Astrocyte (in vitro differentiated cells and primary cell): Measurements from ENCODE around the gene RAB22A. TPM values are rescaled to one million over a fixed set of nuclear protein-coding genes. Genes with fewer than 3 reads are reported as not detected.
A peak's percentile ranks its signal among the peaks of the same experiment; 100 is the strongest.

ENCODE experiments used
- DNase-seq: peaks from one replicate; pipeline ENCODE4 v3.0.0-alpha.2; 2010; ENCODE audit warnings: low read depth
- FAIRE-seq: peaks from 2 replicates; lab custom pipeline; 2011; peaks lifted over from hg19 to GRCh38; lab: Jason Lieb, UNC
- H2AFZ ChIP-seq: 2 replicates; pipeline ENCODE4 v1.6.0; 2012; ENCODE audit warnings: low read depth, low read length, inconsistent platforms
- H3K27ac ChIP-seq: 2 replicates; pipeline ENCODE4 v1.5.1; 2011; ENCODE audit warnings: low read depth, low read length, inconsistent platforms
- H3K27me3 ChIP-seq: 2 replicates; pipeline ENCODE4 v1.6.0; 2011; ENCODE audit warnings: low read length, inconsistent platforms; ENCODE audit not compliant: insufficient read depth
- H3K36me3 ChIP-seq: 2 replicates; pipeline ENCODE4 v1.5.1; 2011; ENCODE audit warnings: low read length, inconsistent platforms; ENCODE audit not compliant: insufficient read depth
- H3K4me1 ChIP-seq: 2 replicates; pipeline ENCODE4 v1.5.1; 2011; ENCODE audit warnings: low read length, inconsistent platforms; ENCODE audit not compliant: insufficient read depth
- H3K4me2 ChIP-seq: 2 replicates; pipeline ENCODE4 v1.6.0; 2012; ENCODE audit warnings: low read length, inconsistent platforms
- H3K4me3 ChIP-seq: 2 replicates; pipeline ENCODE4 v1.5.1; 2011; ENCODE audit warnings: low read depth, mild to moderate bottlenecking, low read length, inconsistent platforms; ENCODE audit not compliant: insufficient read depth
- H3K79me2 ChIP-seq: 2 replicates; pipeline ENCODE4 v1.6.0; 2012; ENCODE audit warnings: mild to moderate bottlenecking, low read length, inconsistent platforms; ENCODE audit not compliant: insufficient read depth
- H3K9ac ChIP-seq: 2 replicates; pipeline ENCODE4 v1.6.0; 2012; ENCODE audit warnings: mild to moderate bottlenecking, low read length, inconsistent platforms
- H3K9me3 ChIP-seq: 2 replicates; pipeline ENCODE4 v1.5.1; 2012; ENCODE audit warnings: low read depth, mild to moderate bottlenecking, low read length, inconsistent platforms; ENCODE audit not compliant: insufficient read depth
- H4K20me1 ChIP-seq: 2 replicates; pipeline ENCODE4 v1.6.0; 2012; ENCODE audit warnings: low read length, inconsistent platforms; ENCODE audit not compliant: insufficient read depth
- H3K27ac Mint-ChIP-seq: one replicate; pipeline ENCODE4 v1.8.0; 2021; ENCODE audit warnings: mild to moderate bottlenecking, mixed read lengths; ENCODE audit not compliant: unreplicated experiment
- H3K27me3 Mint-ChIP-seq: one replicate; pipeline ENCODE4 v1.8.0; 2021; ENCODE audit warnings: low read depth, mixed read lengths; ENCODE audit not compliant: unreplicated experiment
- H3K36me3 Mint-ChIP-seq: one replicate; pipeline ENCODE4 v1.8.0; 2021; ENCODE audit warnings: low read depth, mixed read lengths; ENCODE audit not compliant: unreplicated experiment
- H3K4me1 Mint-ChIP-seq: one replicate; pipeline ENCODE4 v1.8.0; 2021; ENCODE audit warnings: low read depth, mixed read lengths; ENCODE audit not compliant: unreplicated experiment
- H3K4me3 Mint-ChIP-seq: one replicate; pipeline ENCODE4 v1.8.0; 2021; ENCODE audit warnings: mild to moderate bottlenecking, moderate library complexity, mixed read lengths; ENCODE audit not compliant: unreplicated experiment
- H3K9me3 Mint-ChIP-seq: one replicate; pipeline ENCODE4 v1.8.0; 2021; ENCODE audit warnings: mild to moderate bottlenecking, mixed read lengths; ENCODE audit not compliant: unreplicated experiment
- CTCF ChIP-seq: IDR thresholded peaks from 2 replicates; pipeline ENCODE4 v1.5.1; 2011; ENCODE audit warnings: low read depth, mild to moderate bottlenecking, inconsistent platforms, low read length, moderate library complexity; ENCODE audit not compliant: insufficient read depth
- EZH2 ChIP-seq: IDR thresholded peaks from 2 replicates; pipeline ENCODE4 v1.6.1; 2012; ENCODE audit warnings: mild to moderate bottlenecking, low read length, inconsistent platforms; ENCODE audit not compliant: insufficient read depth
- total RNA-seq: library from RNA; stranded (reverse); gene quantifications from 2 replicates; pipeline ENCODE4 v1.2.1, GENCODE V29; 2021

Gene RAB22A
- total RNA-seq, 1 donor from 2014 or later: 16.6 TPM

DNA sequence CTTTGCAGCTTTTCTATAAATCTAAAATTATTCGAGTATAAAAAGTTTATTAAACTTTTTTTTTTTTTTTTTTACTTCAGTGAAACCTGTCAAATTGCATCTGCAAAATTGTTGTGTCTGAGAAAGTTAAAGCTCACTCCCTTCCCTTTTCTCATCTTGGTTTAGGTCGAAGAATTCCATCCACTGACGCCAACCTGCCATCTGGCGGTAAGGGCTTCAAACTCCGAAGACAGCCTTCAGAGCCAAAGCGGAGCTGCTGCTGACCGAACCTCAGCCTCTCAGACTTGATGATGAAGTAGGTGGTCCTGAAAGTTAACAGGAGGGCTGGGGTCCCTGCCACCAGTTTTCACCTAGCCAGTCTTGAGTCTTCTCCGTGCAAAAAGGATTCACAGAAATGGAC is 49.9 kb downstream of the RAB22A start:
- no peak overlapping the region for H3K4me3 Mint-ChIP-seq
- Histone ChIP-seq H3K79me2 (no peaks in the 10 kb centered on the region), H3K4me1 (no peaks in the 10 kb centered on the region), H3K9ac (no peak overlapping the region), H3K36me3 (peaks cover 28% of the 10 kb centered on the region), H4K20me1 (peaks cover 3% of the 10 kb centered on the region), H3K9me3 (no peaks in the 10 kb centered on the region), H3K27ac (no peak overlapping the region), H2AFZ (no peak overlapping the region), H3K27me3 (no peaks in the 10 kb centered on the region), H3K4me2 (no peak overlapping the region), H3K4me3 (no peak overlapping the region)
- no peaks in the 10 kb centered on the region for H3K27me3 Mint-ChIP-seq
- no peak overlapping the region for H3K27ac Mint-ChIP-seq
- no peak for FAIRE-seq
- no peaks in the 10 kb centered on the region for H3K4me1 Mint-ChIP-seq
- DNase-seq: no peak
- TF ChIP-seq CTCF (no peak), EZH2 (no peak)
- H3K36me3 Mint-ChIP-seq: peaks cover 9% of the 10 kb centered on the region
- H3K9me3 Mint-ChIP-seq: no peaks in the 10 kb centered on the region

DNA sequence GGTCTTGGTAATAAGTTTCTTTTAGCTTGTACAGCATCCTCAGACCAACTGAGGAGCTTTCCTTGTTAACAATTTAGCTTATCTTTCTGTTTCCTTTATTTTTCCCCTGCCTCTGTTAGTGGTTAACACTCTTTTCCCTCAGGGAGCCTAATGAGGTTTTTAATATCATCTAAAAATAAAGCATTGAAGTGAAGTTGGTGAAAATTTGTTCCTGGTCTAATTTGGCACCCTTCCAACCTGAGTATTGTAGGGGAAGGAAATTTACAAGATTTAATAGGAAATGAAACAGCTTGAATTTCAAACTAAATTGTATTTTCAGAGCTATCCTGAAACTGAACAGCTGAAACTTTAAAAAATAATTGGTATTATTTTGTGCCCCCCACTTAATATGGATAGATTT is 51.4 kb downstream of the RAB22A start:
- Histone ChIP-seq H3K36me3 (peaks cover 33% of the 10 kb centered on the region), H3K27ac (peak overlapping the region; percentile 21), H4K20me1 (peaks cover 3% of the 10 kb centered on the region), H3K4me2 (no peak overlapping the region), H2AFZ (no peak overlapping the region), H3K9me3 (no peaks in the 10 kb centered on the region), H3K4me3 (no peak overlapping the region), H3K79me2 (no peaks in the 10 kb centered on the region), H3K4me1 (no peaks in the 10 kb centered on the region), H3K27me3 (no peaks in the 10 kb centered on the region), H3K9ac (no peak overlapping the region)
- Mint-ChIP-seq H3K36me3 (peaks cover 4% of the 10 kb centered on the region), H3K4me1 (peaks cover 2% of the 10 kb centered on the region), H3K27me3 (no peaks in the 10 kb centered on the region), H3K27ac (no peak overlapping the region), H3K4me3 (no peak overlapping the region), H3K9me3 (no peaks in the 10 kb centered on the region)
- no peak for DNase-seq
- TF ChIP-seq EZH2 (no peak), CTCF (no peak)
- no peak for FAIRE-seq

DNA sequence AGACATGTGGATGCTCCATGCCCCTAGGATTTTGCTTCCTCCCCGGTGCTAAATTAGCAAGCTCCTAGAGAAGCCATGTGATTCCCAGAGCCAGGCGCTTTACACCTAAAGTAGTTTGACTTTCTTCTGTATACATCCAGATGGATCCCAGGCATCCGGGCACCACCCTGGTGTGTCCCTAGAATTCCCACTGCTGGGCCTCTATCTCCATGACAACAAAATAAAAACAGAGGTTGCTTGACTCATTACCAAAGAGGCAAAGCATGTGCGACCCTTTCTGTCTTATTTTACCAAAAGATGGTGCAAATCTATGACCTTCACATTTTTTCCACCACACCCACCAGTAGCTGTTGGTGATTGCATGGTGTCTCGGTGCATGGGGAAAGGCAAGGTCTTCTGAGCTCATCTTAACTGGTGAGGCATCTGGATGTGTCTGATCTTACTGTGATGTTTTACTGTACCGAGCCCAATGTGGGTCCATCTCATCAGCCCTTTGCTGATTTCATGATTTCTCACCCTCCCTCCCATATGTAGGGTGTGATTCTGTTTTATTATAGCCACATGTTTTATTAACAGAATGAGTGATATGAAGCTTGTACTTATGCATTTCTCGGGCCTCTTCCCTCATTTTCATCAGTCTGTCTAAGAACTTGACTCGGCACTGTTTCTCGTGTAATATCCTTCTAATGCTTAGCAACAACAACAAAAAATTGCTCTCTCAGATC is 52.1 kb downstream of the RAB22A start:
- TF ChIP-seq EZH2: no peak
- no peak for TF ChIP-seq CTCF
- H3K36me3 Mint-ChIP-seq: peaks cover 4% of the 10 kb centered on the region
- no peak overlapping the region for H3K4me3 Mint-ChIP-seq
- Histone ChIP-seq H3K36me3 (peaks cover 33% of the 10 kb centered on the region), H3K4me2 (no peak overlapping the region), H3K9ac (peak overlapping the region; percentile 8), H3K27ac (peak overlapping the region; percentile 59), H4K20me1 (peaks cover 3% of the 10 kb centered on the region), H3K9me3 (no peaks in the 10 kb centered on the region), H2AFZ (no peak overlapping the region), H3K4me1 (no peaks in the 10 kb centered on the region), H3K4me3 (no peak overlapping the region), H3K27me3 (no peaks in the 10 kb centered on the region), H3K79me2 (no peaks in the 10 kb centered on the region)
- no peaks in the 10 kb centered on the region for H3K27me3 Mint-ChIP-seq
- FAIRE-seq (no peak), DNase-seq (peak; percentile 46)
- H3K4me1 Mint-ChIP-seq: peaks cover 7% of the 10 kb centered on the region
- no peaks in the 10 kb centered on the region for H3K9me3 Mint-ChIP-seq
- peak overlapping the region; percentile 34 for H3K27ac Mint-ChIP-seq
